Heart left ventricle (tissue), 16 donors: ENCODE results near the gene KIF4A. TPM values are rescaled to one million over a fixed set of nuclear protein-coding genes. Genes with fewer than 3 reads are reported as not detected.
A peak's percentile ranks its signal among the peaks of the same experiment; 100 is the strongest.

ENCODE experiments used
- ATAC-seq, 4 donors: fragments of 200-7000 bp; cut with Tn5 transposase; one replicate each; pipeline ENCODE4 v1.9.1; 2020 to 2022; ENCODE audit warnings: moderate library complexity in 4 of 4, mild to moderate bottlenecking in 3 of 4, moderate number of reproducible peaks in 1 of 4
- DNase-seq, 5 donors: peaks; one replicate each; pipeline ENCODE4 v3.0.0-alpha.2; 2020
- H3K27ac ChIP-seq, 12 donors: fragments of 200-600 bp; sonication (generic) in 4 of 12; one replicate each; pipeline versions ENCODE4 v1.5.0 to v1.8.0; 2016 to 2022; ENCODE audit warnings: mild to moderate bottlenecking in 2 of 12
- H3K27me3 ChIP-seq, 9 donors: fragments of 200-600 bp; sonication (generic) in 2 of 9; one replicate each; pipeline versions ENCODE4 v1.5.1 to v1.8.0; 2016 to 2022; ENCODE audit warnings: mild to moderate bottlenecking in 3 of 9
- H3K36me3 ChIP-seq, 9 donors: fragments of 200-600 bp; sonication (generic) in 2 of 9; one replicate each; pipeline versions ENCODE4 v1.5.0 to v1.8.0; 2018 to 2022; ENCODE audit warnings: mild to moderate bottlenecking in 2 of 9
- H3K4me1 ChIP-seq, 12 donors: fragments of 200-600 bp; sonication (generic) in 4 of 12; one replicate each; pipeline versions ENCODE4 v1.5.0 to v1.8.0; 2016 to 2022; ENCODE audit warnings: mild to moderate bottlenecking in 3 of 12
- H3K4me3 ChIP-seq, 12 donors: fragments of 200-600 bp; sonication (generic) in 4 of 12; one replicate each; pipeline versions ENCODE4 v1.5.0 to v1.8.0; 2017 to 2022; ENCODE audit warnings: mild to moderate bottlenecking in 9 of 12, moderate library complexity in 4 of 12
- H3K9me3 ChIP-seq, 12 donors: fragments of 200-600 bp; sonication (generic) in 4 of 12; one replicate each; pipeline versions ENCODE4 v1.5.0 to v1.8.0; 2016 to 2022; ENCODE audit warnings: mild to moderate bottlenecking in 1 of 12
- POLR2A ChIP-seq, 2 donors: fragments of 450-650 bp; IDR thresholded peaks; one replicate each; pipeline ENCODE4 v1.6.1; 2017; ENCODE audit warnings: antibody characterized with exemption in 2 of 2, mild to moderate bottlenecking in 2 of 2, moderate library complexity in 2 of 2
- WGBS, 4 donors: extraction: QIAGEN DNeasy Blood & Tissue Kit in 2 of 4; methylation state at CpG; one replicate each; pipeline versions ENCODE4 v1.1.5 to v1.1.7; 2013 to 2018; 5-methylcytosine and 5-hydroxymethylcytosine counted together
- intact Hi-C, 10 donors: fragments of 100-400 bp; cut with DNase I; formaldehyde crosslinking; loops; one replicate each; pipeline versions ENCODE4 v1.11.1 to v1.14.2; 2022
- polyA plus RNA-seq, 2 donors: library from polyadenylated mRNA; stranded (reverse); fragments of 200-250 nt; gene quantifications; one replicate each; pipeline ENCODE4 v1.2.3, GENCODE V29; 2013
- total RNA-seq, 9 donors: library from RNA; depleted of rRNA in 2 of 9; stranded (reverse); fragments of >200 nt in 2 of 9; fragmentation: NEBNext Ultra II Directional in 3 of 9; extraction: Animal tissue kit (Norgen Biotek cat#: 25700) in 3 of 9; gene quantifications; one replicate each; pipeline versions ENCODE4 v1.1.0 to v1.2.4, GENCODE V29; 2016 to 2023
- TF ChIP-seq, protein P1 (sequence below), 12 donors: fragments of 200-600 bp; sonication (generic) in 4 of 12; IDR thresholded peaks; one replicate each; pipeline versions ENCODE4 v1.5.0 to v1.8.0; 2018 to 2022; ENCODE audit warnings: antibody characterized with exemption in 12 of 12, mild to moderate bottlenecking in 5 of 12
- donor health status: ischemic (EF 13 %, LVEDD 7.1; RV severe dilation, severe dysfunction).
- donor health status: healthy with polysubstance abuse.
- donor health status: DM: no; HTN: yes; CAD: no.
- donor health status: DM: no; HTN: no; CAD: no.
- donor health status: ischemic (EF 25% LVEDD 6.9; RV normal size, moderate dysfunction).
- donor health status: ischemic (EF 25% LVEDD 5.7; RV mildly dilated, moderate dysfunction).
- donor health status: healthy.
- donor health status: DM: yes; HTN: yes; CAD: no.
- donor health status: ischemic (EF 35%, LVEDD 5.7; RV mildly dilated, moderate dysfunction).
- donor health status: nonischemic (EF 11% LVEDD 7.7; RV severe dilation, severe dysfunction).
- donor health status: DM: yes; HTN: yes; CAD: no.
- donor health status: PGD.
- donor health status: ischemic (EF 29% LVEDD 5.4; RV normal size, mild dysfunction).
- donor health status: nonischemic (EF 23%, LVEDD 6.1; RV moderate dilation, normal function).

The KIF4A gene
- total and polyA plus RNA-seq, 11 donors, result 0.04 to 4.1 (median 0.18) TPM; not detected in 2

DNA sequence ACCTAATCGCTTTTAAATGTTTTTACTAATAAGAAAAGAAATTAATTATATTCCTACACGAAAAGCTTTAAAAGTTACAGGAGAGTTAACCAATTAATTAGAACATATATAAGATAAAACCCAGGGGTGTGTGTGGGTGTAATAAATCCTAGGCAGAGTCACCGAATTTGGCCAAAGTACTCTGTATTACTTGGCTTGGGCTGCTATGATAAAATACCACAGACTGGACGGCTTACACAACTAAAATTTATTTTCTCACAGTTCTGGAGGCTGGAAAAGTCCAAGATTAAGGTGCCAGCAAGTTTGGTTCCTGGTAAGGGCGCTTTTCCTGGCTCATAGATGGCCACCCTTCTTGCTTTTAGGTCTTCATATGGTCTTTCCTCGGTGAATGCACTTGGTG is 45.0 kb upstream of the KIF4A start:
- Histone ChIP-seq H3K4me1 (no peaks in the 10 kb centered on the region), H3K27me3 (peaks cover 0 to 12% (median 0%) of the 10 kb centered on the region in 9 donors), H3K4me3 (no peak overlapping the region), H3K27ac (no peak overlapping the region), H3K36me3 (no peaks in the 10 kb centered on the region), H3K9me3 (no peaks in the 10 kb centered on the region)
- no peak for TF ChIP-seq POLR2A (IDR thresholded peaks at IDR 0.05)
- TF ChIP-seq, protein P1, sequence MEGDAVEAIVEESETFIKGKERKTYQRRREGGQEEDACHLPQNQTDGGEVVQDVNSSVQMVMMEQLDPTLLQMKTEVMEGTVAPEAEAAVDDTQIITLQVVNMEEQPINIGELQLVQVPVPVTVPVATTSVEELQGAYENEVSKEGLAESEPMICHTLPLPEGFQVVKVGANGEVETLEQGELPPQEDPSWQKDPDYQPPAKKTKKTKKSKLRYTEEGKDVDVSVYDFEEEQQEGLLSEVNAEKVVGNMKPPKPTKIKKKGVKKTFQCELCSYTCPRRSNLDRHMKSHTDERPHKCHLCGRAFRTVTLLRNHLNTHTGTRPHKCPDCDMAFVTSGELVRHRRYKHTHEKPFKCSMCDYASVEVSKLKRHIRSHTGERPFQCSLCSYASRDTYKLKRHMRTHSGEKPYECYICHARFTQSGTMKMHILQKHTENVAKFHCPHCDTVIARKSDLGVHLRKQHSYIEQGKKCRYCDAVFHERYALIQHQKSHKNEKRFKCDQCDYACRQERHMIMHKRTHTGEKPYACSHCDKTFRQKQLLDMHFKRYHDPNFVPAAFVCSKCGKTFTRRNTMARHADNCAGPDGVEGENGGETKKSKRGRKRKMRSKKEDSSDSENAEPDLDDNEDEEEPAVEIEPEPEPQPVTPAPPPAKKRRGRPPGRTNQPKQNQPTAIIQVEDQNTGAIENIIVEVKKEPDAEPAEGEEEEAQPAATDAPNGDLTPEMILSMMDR (IDR thresholded peaks at IDR 0.05), result no peak
- intact Hi-C loops, result no loop called here
- 67 to 90% (median 76%) methylated on average over 6 of the region's 6 CpGs for WGBS, 4 donors
- no peak for DNase-seq
- no peak for ATAC-seq

DNA sequence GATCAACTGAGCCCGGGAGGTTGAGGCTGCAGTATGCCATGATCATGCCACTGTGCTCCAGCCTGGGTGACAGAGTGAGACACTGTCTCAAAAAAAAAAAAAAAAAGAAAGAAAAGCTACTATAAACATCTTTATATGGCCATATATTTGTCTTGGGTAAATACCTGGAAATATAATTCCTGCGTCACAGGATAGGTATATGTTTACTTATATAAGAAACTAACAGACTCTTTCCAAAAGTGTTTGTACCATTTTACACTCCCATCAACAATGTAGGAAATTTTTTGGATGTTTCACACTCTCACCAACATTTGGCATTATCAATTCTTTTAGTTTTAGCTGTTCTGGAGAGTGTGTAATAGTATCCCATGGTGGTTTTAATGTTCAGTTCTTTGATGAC is 42.7 kb upstream of the KIF4A start:
- no peaks in the 10 kb centered on the region for H3K9me3 ChIP-seq
- intact Hi-C loops, result no loop called here
- WGBS, 4 donors, result 79 to 100% (median 97%) methylated on average over 2 of the region's 2 CpGs
- no peak for TF ChIP-seq POLR2A (IDR thresholded peaks at IDR 0.05)
- TF ChIP-seq, protein P1 (IDR thresholded peaks at IDR 0.05), result no peak
- no peaks in the 10 kb centered on the region for H3K4me1 ChIP-seq
- DNase-seq (no peak), ATAC-seq (no peak)
- no peaks in the 10 kb centered on the region for H3K36me3 ChIP-seq
- no peak overlapping the region for H3K27ac ChIP-seq
- H3K27me3 ChIP-seq, result peaks cover 0 to 18% (median 0%) of the 10 kb centered on the region in 9 donors
- no peak overlapping the region for H3K4me3 ChIP-seq

GRCh38 chrX:70252491-70252890 is 37.4 kb upstream of the KIF4A start:
- Histone ChIP-seq H3K27me3 (peaks cover 0 to 6% (median 0%) of the 10 kb centered on the region in 9 donors), H3K9me3 (no peaks in the 10 kb centered on the region), H3K27ac (peak overlapping the region in 1 of 12 donors; percentile 40), H3K4me1 (no peaks in the 10 kb centered on the region), H3K4me3 (no peak overlapping the region), H3K36me3 (no peaks in the 10 kb centered on the region)
- DNase-seq (no peak), ATAC-seq (no peak)
- intact Hi-C loops, result no loop called here
- no peak for TF ChIP-seq POLR2A (IDR thresholded peaks at IDR 0.05)
- TF ChIP-seq, protein P1 (IDR thresholded peaks at IDR 0.05), result no peak
- 42 to 56% (median 44%) methylated on average over 2 of the region's 2 CpGs for WGBS, 4 donors

DNA sequence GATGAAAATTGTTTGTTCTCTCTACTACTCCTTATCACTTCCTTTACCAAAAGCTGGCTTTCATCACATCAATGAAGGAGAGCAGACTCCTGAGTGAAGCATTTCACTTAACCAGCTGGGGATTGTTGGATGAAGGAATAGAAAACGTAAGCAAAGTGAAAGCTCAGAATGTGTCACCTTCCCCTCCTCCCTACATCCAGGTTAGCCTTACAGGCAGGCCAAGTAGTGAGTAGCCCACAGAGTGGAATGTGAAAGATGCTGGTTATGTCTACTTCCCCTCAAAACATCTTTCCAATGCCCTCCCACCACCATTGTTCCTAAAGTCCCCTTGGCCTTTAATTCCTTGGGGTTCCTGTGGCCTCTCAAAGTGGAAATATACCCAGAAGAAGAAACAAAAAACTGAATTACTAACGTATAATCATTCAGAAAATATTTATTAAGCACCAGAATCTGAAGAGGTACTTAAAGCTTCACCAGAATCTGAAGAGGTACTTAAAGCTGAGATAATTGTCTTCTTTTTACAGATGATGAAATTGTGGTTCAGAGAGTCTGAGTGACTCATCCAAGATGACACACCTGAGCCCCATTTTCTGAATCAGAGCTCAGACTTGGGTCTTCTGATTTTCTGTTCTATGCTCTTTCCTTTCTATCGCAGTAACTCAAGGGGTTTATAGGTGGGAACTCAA is 36.4 kb upstream of the KIF4A start:
- TF ChIP-seq POLR2A (IDR thresholded peaks at IDR 0.05), result no peak
- TF ChIP-seq, protein P1 (IDR thresholded peaks at IDR 0.05), result no peak
- 75 to 91% (median 80%) methylated on average over 3 of the region's 3 CpGs for WGBS, 4 donors
- Histone ChIP-seq H3K4me1 (no peaks in the 10 kb centered on the region), H3K27ac (peak overlapping the region in 1 of 12 donors; percentile 40), H3K36me3 (no peaks in the 10 kb centered on the region), H3K4me3 (no peak overlapping the region), H3K9me3 (no peaks in the 10 kb centered on the region), H3K27me3 (peaks cover 0 to 6% (median 0%) of the 10 kb centered on the region in 9 donors)
- DNase-seq (no peak), ATAC-seq (no peak)
- intact Hi-C loops, result no loop called here
